ENCODE measurements around the gene FOXP4. TPM values are rescaled to one million over a fixed set of nuclear protein-coding genes. Genes with fewer than 3 reads are reported as not detected.

Gene FOXP4
- total RNA-seq, 3 donors from 2014 or later (not counting 1 experiment from before 2014, with no cell fraction given) = 11.2 to 21.1 (median 14.7) TPM

GRCh38 chr6:41551857-41552256 lies 5.7 kb downstream of the FOXP4 start:
- no peak for DNase-seq
- H3K4me3 Mint-ChIP-seq = no peak overlapping the region
- ATAC-seq = no peak
- intact Hi-C loops (cut with micrococcal nuclease) = no loop called here
- H3K36me3 ChIP-seq (ENCODE audit: control insufficient read depth, insufficient read depth, low read length) = no peaks in the 10 kb centered on the region
- peaks cover 42% of the 10 kb centered on the region in 2 donors for H3K4me1 Mint-ChIP-seq
- peaks cover 0 to 15% of the 10 kb centered on the region in 2 donors for H3K27me3 Mint-ChIP-seq (ENCODE audit: low read depth in 2 of 2)
- WGBS (ENCODE audit: insufficient coverage) = 91% methylated on average over 9 of the region's 9 CpGs
- no peaks in the 10 kb centered on the region for H3K36me3 Mint-ChIP-seq
- no peaks in the 10 kb centered on the region for H3K9me3 Mint-ChIP-seq
- peaks cover 37% of the 10 kb centered on the region for H3K4me1 ChIP-seq (ENCODE audit: control insufficient read depth, insufficient read depth, low read length)
- H3K9me3 ChIP-seq (ENCODE audit: control insufficient read depth, insufficient read depth, low read length) = no peaks in the 10 kb centered on the region
- no peak overlapping the region for H3K27ac Mint-ChIP-seq
- peaks cover 15% of the 10 kb centered on the region for H3K27me3 ChIP-seq (ENCODE audit: control insufficient read depth, insufficient read depth, low read length)
- H3K27ac ChIP-seq (ENCODE audit: low read length) = no peak overlapping the region
- no peak overlapping the region for H3K4me3 ChIP-seq (ENCODE audit: low read length)
- TF ChIP-seq, protein P1, sequence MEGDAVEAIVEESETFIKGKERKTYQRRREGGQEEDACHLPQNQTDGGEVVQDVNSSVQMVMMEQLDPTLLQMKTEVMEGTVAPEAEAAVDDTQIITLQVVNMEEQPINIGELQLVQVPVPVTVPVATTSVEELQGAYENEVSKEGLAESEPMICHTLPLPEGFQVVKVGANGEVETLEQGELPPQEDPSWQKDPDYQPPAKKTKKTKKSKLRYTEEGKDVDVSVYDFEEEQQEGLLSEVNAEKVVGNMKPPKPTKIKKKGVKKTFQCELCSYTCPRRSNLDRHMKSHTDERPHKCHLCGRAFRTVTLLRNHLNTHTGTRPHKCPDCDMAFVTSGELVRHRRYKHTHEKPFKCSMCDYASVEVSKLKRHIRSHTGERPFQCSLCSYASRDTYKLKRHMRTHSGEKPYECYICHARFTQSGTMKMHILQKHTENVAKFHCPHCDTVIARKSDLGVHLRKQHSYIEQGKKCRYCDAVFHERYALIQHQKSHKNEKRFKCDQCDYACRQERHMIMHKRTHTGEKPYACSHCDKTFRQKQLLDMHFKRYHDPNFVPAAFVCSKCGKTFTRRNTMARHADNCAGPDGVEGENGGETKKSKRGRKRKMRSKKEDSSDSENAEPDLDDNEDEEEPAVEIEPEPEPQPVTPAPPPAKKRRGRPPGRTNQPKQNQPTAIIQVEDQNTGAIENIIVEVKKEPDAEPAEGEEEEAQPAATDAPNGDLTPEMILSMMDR (IDR thresholded peaks at IDR 0.05) = no peak

GRCh38 chr6:41552723-41553122 lies 6.5 kb downstream of the FOXP4 start:
- intact Hi-C loops (cut with micrococcal nuclease) = no loop called here
- WGBS (ENCODE audit: insufficient coverage) = 94% methylated on average over 10 of the region's 10 CpGs
- Mint-ChIP-seq H3K9me3 (no peaks in the 10 kb centered on the region), H3K4me1 (peaks cover 36 to 42% of the 10 kb centered on the region in 2 donors), H3K27me3 (ENCODE audit: low read depth in 2 of 2) (peaks cover 0 to 12% of the 10 kb centered on the region in 2 donors), H3K27ac (no peak overlapping the region), H3K36me3 (no peaks in the 10 kb centered on the region), H3K4me3 (no peak overlapping the region)
- TF ChIP-seq, protein P1 (IDR thresholded peaks at IDR 0.05) = no peak
- DNase-seq = no peak
- Histone ChIP-seq H3K4me3 (ENCODE audit: low read length) (no peak overlapping the region), H3K27me3 (ENCODE audit: control insufficient read depth, insufficient read depth, low read length) (peaks cover 13% of the 10 kb centered on the region), H3K27ac (ENCODE audit: low read length) (no peak overlapping the region), H3K4me1 (ENCODE audit: control insufficient read depth, insufficient read depth, low read length) (peaks cover 31% of the 10 kb centered on the region), H3K9me3 (ENCODE audit: control insufficient read depth, insufficient read depth, low read length) (no peaks in the 10 kb centered on the region), H3K36me3 (ENCODE audit: control insufficient read depth, insufficient read depth, low read length) (no peaks in the 10 kb centered on the region)
- no peak for ATAC-seq

GRCh38 chr6:41553405-41553999 lies 7.3 kb downstream of the FOXP4 start:
- peaks cover 0 to 12% of the 10 kb centered on the region in 2 donors for H3K27me3 Mint-ChIP-seq (ENCODE audit: low read depth in 2 of 2)
- WGBS (ENCODE audit: insufficient coverage) = 94% methylated on average over 1 of the region's 1 CpG
- no peak for ATAC-seq
- peaks cover 23% of the 10 kb centered on the region for H3K4me1 ChIP-seq (ENCODE audit: control insufficient read depth, insufficient read depth, low read length)
- H3K36me3 ChIP-seq (ENCODE audit: control insufficient read depth, insufficient read depth, low read length) = no peaks in the 10 kb centered on the region
- no peaks in the 10 kb centered on the region for H3K9me3 Mint-ChIP-seq
- no peak overlapping the region for H3K27ac ChIP-seq (ENCODE audit: low read length)
- TF ChIP-seq, protein P1 (IDR thresholded peaks at IDR 0.05) = no peak
- no peak for DNase-seq
- no peak overlapping the region for H3K4me3 ChIP-seq (ENCODE audit: low read length)
- H3K9me3 ChIP-seq (ENCODE audit: control insufficient read depth, insufficient read depth, low read length) = no peaks in the 10 kb centered on the region
- H3K27ac Mint-ChIP-seq = no peak overlapping the region
- peaks cover 6% of the 10 kb centered on the region for H3K27me3 ChIP-seq (ENCODE audit: control insufficient read depth, insufficient read depth, low read length)
- H3K4me1 Mint-ChIP-seq = peaks cover 30 to 37% of the 10 kb centered on the region in 2 donors
- no peaks in the 10 kb centered on the region for H3K36me3 Mint-ChIP-seq
- H3K4me3 Mint-ChIP-seq = no peak overlapping the region
- intact Hi-C loops (cut with micrococcal nuclease) = no loop called here
